G401 (cell line): Measurements from ENCODE around the gene MAGEB1. TPM values are rescaled to one million over a fixed set of nuclear protein-coding genes. Genes with fewer than 3 reads are reported as not detected.

Experiments
- DNase-seq: peaks from one replicate; pipeline ENCODE4 v3.0.0-alpha.2; 2015; ENCODE audit warnings: low spot score
- in situ Hi-C: cut with HindIII; loops from 2 replicates; pipeline ENCODE4 v1.10.0; 2016; ENCODE audit warnings: low sequenced_read_pairs, mixed read lengths
- total RNA-seq: library from RNA; depleted of rRNA; stranded (reverse); fragments of >200 nt; shearing (Covaris generic); gene quantifications from 2 replicates; pipeline ENCODE4 v1.2.3, GENCODE V29; 2014; rRNA removed

Gene MAGEB1
- total RNA-seq, 1 experiment from 2014 or later = not detected

- in situ Hi-C loops = no loop called here
- no peak for DNase-seq
Measured at GRCh38 chrX:30283456-30284200, 36.7 kb downstream of the MAGEB1 start.

GRCh38 chrX:30296408-30297254 is 49.7 kb downstream of the MAGEB1 start:
- in situ Hi-C loops = no loop called here
- no peak for DNase-seq

- in situ Hi-C loops = no loop called here
- no peak for DNase-seq
Measured at GRCh38 chrX:30301208-30301607, 54.3 kb downstream of the MAGEB1 start.

Other genes starting within 250 kb of the MAGEB1 start
- not detected in 2 replicates for gene MAGEB2, start 31.6 kb upstream of the MAGEB1 start, total RNA-seq
- gene MAGEB3, start 16.5 kb upstream of the MAGEB1 start, total RNA-seq = not detected in 2 replicates
- not detected in 2 replicates for gene MAGEB4, start 5.1 kb upstream of the MAGEB1 start, total RNA-seq
- 0.18 TPM in 1 of 2 replicates, not detected in the other for gene NR0B1, start 62.2 kb downstream of the MAGEB1 start, total RNA-seq